HG02852 (cell line): ENCODE measurements around the gene CIDEC.

Experiments used
- ATAC-seq: cut with Tn5 transposase; IDR thresholded peaks from one replicate; pipeline ENCODE4 v1.9.1; 2021; ENCODE audit warnings: mild to moderate bottlenecking, moderate library complexity; ENCODE audit not compliant: unreplicated experiment

The CIDEC gene

GRCh38 chr3:9879830-9880549 lies at the start of gene CIDEC:
Gene CIDEC, minus strand, starts transcription at chr3:9880253. Its CDS starts 1,767 bp downstream, at chr3:9878486.
- no peak for ATAC-seq

DNA sequence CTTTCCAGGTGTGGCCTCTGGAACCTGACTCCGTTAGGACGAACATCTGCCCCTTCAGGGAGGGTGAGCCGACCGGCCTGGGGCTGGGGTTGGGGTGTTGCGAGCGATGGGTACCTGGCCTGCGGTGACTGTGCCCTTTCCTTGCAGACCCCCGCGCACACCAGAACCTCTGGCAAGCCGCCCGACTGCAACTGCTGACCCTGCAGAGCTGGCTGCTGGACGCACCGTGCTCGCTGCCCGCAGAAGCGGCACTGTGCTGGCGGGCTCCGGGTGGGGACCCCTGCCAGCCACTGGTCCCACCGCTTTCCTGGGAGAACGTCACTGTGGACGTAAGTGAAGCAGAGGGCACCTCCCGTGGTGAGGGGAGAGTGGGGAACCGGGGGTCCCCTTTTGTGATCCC lies 48.1 kb upstream of the CIDEC start:
- no peak for ATAC-seq

DNA sequence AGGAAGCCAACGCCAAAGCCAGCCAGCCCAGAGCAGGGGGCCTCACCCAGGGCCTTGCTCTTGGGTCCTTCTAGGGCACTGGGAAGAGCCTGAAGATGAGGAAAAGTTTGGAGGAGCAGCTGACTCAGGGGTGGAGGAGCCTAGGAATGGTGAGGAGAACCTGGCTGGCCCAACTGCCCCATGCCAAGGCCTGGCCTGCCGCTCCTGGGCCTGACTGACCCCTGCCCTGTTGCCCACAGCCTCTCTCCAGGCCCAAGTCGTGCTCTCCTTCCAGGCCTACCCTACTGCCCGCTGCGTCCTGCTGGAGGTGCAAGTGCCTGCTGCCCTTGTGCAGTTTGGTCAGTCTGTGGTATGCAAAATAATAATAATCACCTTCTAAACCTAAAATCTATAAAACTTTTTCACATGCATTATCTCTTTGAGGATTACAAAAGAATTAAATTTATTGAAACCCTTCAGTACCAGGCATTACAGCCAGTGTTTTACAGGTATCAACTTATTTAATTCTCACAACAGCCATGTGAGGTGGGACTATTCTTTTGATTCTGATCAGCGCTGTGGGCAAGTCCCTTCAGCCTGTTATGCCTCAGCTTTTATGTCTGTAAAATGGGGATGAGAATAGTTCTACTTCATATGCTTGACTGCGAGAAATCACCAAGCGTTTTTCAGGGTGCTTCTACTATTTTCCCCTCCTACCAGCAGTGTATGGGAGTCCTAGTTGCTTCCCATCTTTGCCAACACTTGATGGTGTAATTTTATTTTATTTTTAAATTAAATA lies 38.4 kb upstream of the CIDEC start:
- ATAC-seq = no peak

- no peak for ATAC-seq
Observed at GRCh38 chr3:9917820-9918219, 37.8 kb upstream of the CIDEC start.

GRCh38 chr3:9916734-9917680 lies 37.0 kb upstream of the CIDEC start, which contains the start of gene IL17RC:
Gene IL17RC, plus strand, starts transcription at chr3:9917098. Its CDS starts 218 bp downstream, at chr3:9917316.
- no peak for ATAC-seq

DNA sequence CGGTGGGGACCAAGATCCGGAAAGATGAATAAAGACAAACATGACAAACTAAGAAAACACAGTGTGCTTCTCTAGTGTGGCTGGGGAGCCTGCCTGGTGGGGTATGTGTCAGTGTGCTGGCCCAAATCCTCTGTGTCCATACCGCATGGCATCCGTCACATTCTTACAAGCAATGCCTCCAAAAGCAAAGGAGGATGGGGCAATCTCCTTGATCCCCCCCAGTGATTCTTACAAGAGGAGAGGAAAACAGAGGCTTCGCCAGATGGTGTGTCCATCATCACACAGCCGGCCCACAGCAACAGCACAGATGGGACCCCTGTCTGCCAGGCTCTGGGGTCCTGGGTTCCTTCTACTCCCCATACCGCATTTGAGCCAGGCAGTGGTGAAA lies 36.3 kb upstream of the CIDEC start:
- no peak for ATAC-seq

- no peak for ATAC-seq
Observed at GRCh38 chr3:9915254-9916141, 35.4 kb upstream of the CIDEC start.

GRCh38 chr3:9914559-9915253 lies 34.7 kb upstream of the CIDEC start:
- ATAC-seq = no peak

- ATAC-seq = no peak
Observed at GRCh38 chr3:9914011-9914410, 34.0 kb upstream of the CIDEC start.

DNA sequence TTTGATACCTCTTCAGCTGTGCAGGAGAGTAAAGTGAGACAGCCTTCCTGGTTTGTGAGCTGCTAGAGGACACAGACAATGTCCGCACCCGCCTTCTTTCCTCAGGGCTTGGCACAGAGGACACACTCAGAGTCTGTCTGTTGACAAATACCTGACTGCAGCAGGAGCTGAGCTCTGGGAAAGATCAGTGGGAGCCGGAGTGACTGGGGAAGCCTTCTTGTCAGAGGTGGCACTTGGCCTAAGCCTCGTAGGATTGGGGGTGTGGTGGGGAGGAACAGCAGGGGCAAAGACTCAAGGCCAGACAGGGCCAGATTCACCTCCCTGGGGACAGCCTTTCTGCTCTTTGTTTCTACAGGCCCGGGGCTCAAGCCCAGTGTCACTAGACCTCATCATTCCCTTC lies 33.5 kb upstream of the CIDEC start:
- no peak for ATAC-seq

DNA sequence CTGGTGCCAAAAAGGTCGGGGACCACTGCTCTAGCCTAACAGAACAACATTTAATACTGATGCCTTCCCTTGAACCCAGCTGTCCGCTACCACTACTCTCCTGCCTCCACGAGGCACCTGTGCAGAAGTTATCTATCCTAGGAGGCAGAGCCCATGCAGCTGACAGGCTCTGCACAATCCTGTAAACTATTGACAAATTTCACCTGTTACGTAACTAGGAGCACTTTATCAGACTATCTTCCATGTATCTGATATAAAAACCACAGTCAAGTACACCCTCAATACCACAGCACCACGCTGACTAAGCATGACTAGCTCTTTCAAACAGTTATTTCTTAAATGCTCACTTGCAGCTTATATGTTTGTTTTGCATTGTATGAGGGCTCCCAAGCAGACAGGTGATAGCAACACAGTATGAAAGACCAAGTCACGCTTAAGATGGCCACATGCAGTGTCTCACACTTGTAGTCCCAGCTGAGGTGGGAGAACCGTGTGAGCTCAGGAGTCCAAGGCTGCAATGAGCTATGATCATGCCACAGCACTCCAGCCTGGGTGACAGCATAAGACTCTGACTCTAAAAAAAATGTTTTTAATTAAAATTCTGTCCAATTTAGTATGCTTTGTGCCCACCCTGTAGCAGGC lies 32.4 kb upstream of the CIDEC start:
- no peak for ATAC-seq

DNA sequence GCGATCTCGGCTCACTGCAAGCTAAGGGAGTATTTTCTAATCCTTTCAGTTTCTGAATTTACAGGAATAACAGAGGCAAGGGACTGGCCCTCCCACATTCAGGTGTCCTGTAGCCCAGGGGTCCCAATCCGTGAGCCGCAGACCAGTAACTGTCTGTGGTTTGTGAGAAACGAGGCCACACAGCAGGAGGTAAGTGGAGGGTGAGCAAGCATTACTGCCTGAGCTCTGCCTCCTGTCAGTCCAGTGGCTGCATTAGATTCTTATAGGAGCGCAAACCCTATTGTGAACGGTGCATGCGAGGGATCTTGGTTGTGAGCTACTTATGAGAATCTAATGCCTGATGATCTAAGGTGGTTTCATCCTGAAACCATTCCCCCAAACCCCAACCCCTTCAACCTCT lies 31.8 kb upstream of the CIDEC start:
- no peak for ATAC-seq

GRCh38 chr3:9909221-9910013 lies 29.4 kb upstream of the CIDEC start:
- ATAC-seq = no peak

- no peak for ATAC-seq
Observed at GRCh38 chr3:9908286-9908685, 28.2 kb upstream of the CIDEC start.

DNA sequence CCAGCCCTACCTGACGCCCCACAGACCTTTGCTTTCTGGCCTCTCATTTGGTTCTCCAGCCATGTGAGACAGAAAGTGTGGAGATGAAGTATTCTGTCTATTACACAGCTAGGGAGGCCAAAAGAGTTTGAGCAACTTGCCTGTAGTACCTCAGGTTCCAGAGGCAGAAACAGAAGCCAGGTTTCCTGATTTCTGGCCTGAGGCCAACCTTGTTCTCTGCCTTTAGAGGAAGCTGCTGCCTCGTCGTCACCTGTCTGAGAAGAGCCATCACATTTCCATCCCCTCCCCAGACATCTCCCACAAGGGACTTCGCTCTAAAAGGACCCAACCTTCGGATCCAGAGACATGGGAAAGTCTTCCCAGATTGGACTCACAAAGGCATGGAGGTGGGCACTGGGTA lies 26.4 kb upstream of the CIDEC start:
- ATAC-seq = no peak

DNA sequence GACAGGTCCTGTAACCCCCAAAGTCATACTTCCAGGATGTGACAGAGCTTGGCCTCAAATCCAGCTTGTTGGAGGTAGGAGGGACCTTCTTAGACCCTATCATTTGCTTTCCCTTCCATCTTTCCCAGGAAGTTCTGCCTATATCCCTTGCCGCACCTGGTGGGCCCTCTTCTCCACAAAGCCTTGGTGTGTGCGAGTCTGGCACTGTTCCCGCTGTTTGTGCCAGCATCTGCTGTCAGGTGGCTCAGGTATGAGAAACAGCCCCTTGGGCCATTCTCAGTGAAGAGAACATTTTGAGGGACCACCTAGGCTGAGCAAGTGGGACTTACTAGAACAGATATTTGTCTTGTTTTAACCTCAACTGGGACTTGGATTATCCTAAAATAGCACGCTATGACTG lies 23.9 kb upstream of the CIDEC start:
- ATAC-seq = no peak

DNA sequence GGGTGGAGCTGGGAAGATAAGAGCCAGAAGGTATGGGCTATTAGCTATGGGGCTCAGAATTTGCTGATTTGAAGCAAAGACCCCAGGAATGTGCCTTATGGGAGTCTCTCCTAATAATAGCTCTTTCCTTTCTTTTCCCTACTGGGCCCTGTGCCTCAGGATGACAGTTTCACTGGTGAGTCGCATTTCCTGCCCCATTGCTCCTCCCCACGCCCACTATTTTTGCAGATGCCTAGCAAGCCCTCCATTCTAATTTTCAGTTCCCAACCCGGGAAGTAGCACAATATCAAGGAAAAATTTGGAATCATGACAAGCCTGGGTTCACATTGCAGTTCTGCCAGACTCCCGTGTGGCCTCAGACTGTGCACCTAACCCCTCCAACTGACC lies 23.2 kb upstream of the CIDEC start:
- no peak for ATAC-seq
